Measurements from ENCODE around the gene NME4.
"Not testable (repeated sequence)": the region's sequence is repeated elsewhere in the genome, so short reads cannot be mapped to it uniquely, and the experiment has no call there.

Gene NME4

DNA sequence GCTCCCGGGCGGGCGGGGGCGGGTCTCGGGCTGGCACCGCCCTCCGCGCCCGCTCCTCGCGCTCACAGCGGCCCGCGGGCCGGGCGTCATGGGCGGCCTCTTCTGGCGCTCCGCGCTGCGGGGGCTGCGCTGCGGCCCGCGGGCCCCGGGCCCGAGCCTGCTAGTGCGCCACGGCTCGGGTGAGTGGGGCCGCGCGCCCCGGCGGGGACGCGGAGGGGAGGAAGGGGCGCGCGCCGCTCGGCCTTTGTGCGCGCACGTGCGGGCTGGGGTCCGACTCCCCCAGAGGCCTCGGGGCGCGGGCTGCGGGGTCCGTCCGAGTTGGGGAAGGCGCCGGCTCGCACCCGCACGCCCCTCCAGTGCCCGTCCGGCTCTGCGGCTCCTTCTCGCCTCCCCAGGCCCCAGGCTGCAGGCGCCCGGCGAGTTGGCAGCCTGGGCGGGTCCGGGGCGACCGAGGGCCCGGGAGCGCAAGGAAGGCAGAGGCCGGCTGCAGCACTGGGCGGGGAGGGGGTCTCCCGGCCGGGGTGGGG, at the start of gene NME4:
NME4 (plus strand) TSS at position 65 of the 527 bp plus-strand sequence; CDS start at position 89, 24 bp downstream.
- DNase-seq, result peak; percentile 13

GRCh38 chr16:347203-347602, 49.8 kb upstream of the NME4 start:
- DNase-seq, result no peak

- DNase-seq, result not testable (repeated sequence)
Observed at GRCh38 chr16:348495-348894, 48.5 kb upstream of the NME4 start.

DNA sequence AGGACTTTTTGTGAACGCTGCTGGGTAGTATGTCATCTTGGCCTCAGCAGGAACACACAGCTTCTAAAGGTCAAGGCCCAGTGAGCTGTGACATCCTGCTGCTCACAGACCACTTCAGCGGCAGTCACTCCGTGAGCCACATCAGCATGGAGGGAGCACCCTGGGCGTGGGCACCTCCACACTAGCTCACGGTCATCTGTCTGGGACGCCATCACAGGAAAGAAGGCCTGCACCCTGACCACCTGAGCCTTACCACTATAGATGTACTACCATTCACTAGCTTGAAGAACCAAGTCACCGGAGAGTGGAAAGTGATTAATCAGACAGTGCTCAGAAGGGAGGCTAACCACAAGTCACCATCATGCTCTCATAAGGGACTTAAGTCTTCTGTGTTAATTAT, 47.8 kb upstream of the NME4 start:
- DNase-seq, result no peak

DNA sequence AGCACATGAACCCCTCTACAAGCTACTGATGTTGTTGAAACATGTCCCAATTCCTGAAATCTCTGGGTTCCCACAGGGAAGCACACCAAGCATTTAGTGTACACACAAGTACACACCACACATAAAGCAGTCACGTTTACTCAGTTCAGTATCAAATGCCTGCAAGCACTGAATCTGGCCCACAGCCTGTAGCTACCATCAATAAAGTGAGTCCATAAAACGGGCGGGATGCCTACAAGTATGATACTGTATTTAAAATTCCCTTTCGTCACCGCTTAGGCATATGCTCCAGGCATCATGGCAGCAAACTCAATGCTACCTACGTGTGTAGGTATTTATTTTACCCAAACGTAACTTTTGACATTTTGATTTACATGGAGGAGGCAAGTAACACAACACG, 46.8 kb upstream of the NME4 start:
- DNase-seq, result no peak

- no peak for DNase-seq
Observed at GRCh38 chr16:351804-352520, 45.0 kb upstream of the NME4 start.

GRCh38 chr16:352547-353403, 44.2 kb upstream of the NME4 start, which contains the start of gene AXIN1:
Gene AXIN1, minus strand, starts transcription at chr16:352723. Its CDS starts 5,698 bp downstream, at chr16:347025.
- peak; percentile 93 for DNase-seq

DNA sequence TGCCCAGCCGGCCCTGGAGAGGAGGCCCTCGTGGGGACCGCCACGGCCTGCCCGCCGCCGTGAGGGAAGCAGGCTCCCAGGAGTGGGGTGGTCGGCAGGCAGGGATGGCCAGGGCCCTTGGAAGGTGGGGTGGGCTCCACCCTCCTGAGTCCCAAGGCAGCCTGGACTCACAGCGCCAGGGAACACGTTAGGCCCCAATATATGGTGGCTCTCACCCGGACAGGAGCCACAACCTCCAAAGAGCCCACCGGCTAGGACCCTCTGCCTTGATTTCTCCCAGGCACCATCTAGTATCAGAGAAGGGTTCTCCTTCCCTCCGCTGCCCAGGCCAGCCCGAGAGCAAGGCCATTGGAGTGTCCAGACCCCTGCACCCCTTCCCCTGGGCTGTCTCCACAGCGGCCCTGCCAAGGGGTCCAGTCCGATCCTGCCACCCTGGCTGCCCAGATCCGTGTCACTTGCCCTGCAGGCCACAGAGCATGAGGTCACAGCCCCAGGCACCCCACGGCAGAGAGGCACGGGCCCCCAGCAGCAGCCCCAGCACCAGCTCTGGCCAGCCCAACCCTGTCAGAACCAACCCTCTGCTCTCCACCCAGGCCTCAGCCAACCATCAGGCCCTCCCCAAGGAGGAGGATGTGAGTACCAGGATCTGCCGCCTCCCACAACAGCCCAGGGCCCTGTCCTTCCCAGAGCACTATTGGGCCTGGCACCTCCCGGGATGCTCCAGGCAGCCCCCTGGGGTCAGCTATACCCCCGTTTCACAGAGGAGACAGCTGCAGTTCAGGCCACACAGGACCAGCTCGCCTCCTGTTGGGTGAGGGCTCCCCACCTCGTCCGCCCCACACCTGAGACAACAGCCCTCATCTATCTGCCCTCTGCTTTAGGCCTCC, 43.4 kb upstream of the NME4 start:
- no peak for DNase-seq

- DNase-seq, result no peak
Observed at GRCh38 chr16:354291-354881, 42.6 kb upstream of the NME4 start.

- no peak for DNase-seq
Observed at GRCh38 chr16:354971-355461, 42.0 kb upstream of the NME4 start.

- no peak for DNase-seq
Observed at GRCh38 chr16:356741-357140, 40.3 kb upstream of the NME4 start.

DNA sequence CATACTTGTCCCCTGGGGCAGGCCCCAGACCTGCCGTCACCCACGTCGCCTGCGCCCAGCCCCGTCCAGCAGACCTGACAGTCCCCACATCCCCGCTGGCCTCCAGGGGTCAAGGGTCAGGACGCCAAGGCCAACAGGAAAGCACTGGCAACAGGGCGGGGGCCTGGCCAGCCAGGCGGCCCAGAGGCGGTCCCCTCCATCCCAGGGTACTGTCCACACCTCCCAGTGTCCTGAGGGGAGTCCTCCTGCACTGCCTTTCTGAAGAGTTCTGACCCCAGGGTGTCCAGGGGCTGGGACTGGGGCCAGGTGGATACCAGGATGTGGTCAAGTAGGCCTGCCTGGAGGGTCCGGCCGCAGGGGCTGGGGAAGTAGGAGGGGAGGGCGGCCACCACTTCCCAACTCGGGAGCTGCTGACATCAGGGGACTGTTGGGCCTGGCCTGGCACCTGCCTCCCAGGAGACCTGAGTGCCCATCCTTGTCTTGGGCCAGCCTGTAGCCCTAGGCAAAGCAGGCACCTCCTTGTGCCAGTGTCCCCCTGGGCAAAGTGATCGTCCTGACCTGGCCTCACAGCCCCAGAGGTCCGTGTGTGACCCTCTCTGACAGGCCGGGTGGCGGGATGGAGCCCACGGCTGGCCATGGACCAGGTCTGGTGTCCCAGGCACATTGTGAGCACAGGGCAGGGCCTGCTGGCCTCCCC, 37.8 kb upstream of the NME4 start:
- no peak for DNase-seq

GRCh38 chr16:359871-360697, 36.9 kb upstream of the NME4 start:
- no peak for DNase-seq

DNA sequence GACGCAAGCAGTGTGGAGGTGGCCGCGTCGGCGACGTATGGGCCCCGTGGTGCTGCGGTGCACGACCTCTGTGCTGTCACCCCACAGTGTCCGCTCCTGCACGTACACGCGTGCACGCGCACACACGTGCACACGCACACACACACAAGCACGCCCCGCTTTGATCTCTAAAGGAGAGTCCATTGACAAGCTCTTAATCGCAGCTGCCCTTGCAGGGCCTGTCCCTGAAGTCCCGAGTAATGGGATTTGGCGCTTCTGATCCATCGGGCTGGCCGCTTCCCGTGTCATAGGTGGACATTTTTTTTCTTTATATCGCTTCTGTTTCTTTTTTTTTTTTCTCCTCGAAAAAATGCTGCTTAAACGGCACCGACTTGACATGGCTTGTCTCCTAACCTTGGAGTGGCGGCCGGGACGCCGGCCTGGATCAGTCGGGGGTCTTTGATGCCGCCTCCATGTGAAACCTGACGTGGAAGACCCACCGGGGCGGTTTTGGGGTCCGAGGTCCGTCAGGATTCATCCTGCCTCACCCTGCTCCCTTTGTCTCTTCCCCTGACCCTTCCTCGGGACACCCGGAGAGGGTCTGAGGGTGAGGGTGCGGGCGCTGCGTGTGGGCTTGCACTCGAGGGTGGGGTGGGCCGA, 36.2 kb upstream of the NME4 start:
- DNase-seq, result no peak

GRCh38 chr16:361341-361871, 35.6 kb upstream of the NME4 start:
- DNase-seq, result no peak

DNA sequence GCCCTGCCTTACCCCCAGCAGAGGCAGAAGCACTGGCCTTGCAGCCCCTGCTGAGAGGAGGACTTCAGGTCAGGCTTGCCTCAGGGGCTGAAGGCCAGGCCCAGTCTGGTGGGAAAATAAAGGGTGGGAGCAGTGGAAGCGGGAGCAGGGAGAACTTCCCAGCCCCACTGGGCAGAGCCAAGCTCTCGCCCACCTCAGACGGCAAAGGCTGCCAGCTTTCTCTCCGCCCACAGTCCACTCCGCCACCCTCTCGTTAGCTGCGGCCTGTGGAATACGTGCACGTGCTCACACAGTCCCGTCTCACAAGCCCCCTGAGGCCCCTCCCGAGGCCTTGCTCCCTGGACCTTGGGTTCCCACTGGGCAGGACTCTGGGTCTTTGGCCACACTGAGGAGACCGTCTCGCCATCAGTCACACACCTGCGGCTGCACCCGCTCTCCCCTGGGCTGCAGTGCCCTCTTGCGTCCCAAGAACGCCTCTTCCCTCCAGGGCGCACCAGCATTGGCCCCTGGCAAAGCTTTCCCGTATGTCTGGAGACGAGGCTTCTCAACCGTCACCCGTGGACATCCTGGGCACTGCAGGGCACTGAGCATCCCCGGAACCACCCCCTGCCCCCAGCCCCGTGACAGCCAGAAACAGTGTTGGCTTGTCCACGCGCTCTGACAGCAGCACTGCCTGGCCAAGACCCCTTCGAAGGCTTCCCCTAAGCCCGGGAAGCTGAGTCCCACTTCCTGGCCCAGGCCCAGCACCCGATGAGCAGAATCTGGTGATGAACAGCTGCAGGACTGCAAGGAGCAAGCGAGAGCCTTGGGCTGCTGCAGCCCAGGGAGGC, 34.9 kb upstream of the NME4 start:
- peak; percentile 58 for DNase-seq

- not testable (repeated sequence) for DNase-seq
Observed at GRCh38 chr16:362702-362999, 34.3 kb upstream of the NME4 start.

GRCh38 chr16:363110-363765, 33.8 kb upstream of the NME4 start:
- no peak for DNase-seq
